Esophagus muscularis mucosa (tissue), 4 donors: Measurements from ENCODE around the gene PCDHB16. TPM values are rescaled to one million over a fixed set of nuclear protein-coding genes. Genes with fewer than 3 reads are reported as not detected.
A peak's percentile ranks its signal among the peaks of the same experiment; 100 is the strongest.
"Not testable (repeated sequence)": the region's sequence is repeated elsewhere in the genome, so short reads cannot be mapped to it uniquely, and the experiment has no call there.

Experiments
- DNase-seq: peaks from one replicate; pipeline ENCODE4 v3.0.0-alpha.2; 2017; ENCODE audit errors: extremely low spot score
- H3K27ac ChIP-seq, 4 donors: fragments of 200-600 bp; sonication (generic); replicated peaks in 1 of 4; 1 replicate in 3 of 4; 2 replicates in 1 of 4; pipeline ENCODE4 v1.5.1; 2016 to 2019; ENCODE audit warnings: mild to moderate bottlenecking in 1 of 4
- H3K27me3 ChIP-seq, 4 donors: fragments of 200-600 bp; sonication (generic); one replicate each; pipeline versions ENCODE4 v1.5.1 to v1.6.0; 2016 to 2019
- H3K36me3 ChIP-seq, 4 donors: fragments of 200-600 bp; sonication (generic); one replicate each; pipeline ENCODE4 v1.5.1; 2016 to 2019
- H3K4me1 ChIP-seq, 4 donors: fragments of 200-600 bp; sonication (generic); one replicate each; pipeline ENCODE4 v1.5.1; 2016 to 2019
- H3K4me3 ChIP-seq, 4 donors: fragments of 200-600 bp; sonication (generic); 1 replicate in 2 of 4; 2 replicates in 2 of 4; pipeline ENCODE4 v1.5.1; 2016 to 2019; ENCODE audit warnings: mild to moderate bottlenecking in 4 of 4, moderate library complexity in 1 of 4
- H3K9me3 ChIP-seq, 4 donors: fragments of 200-600 bp; sonication (generic); 1 replicate in 3 of 4; 2 replicates in 1 of 4; pipeline ENCODE4 v1.5.1; 2016 to 2019
- CTCF ChIP-seq, 3 experiments: fragments of 200-600 bp in 2 of 3; fragments of 450-650 bp in 1 of 3; sonication (generic) in 2 of 3; IDR thresholded peaks; one replicate each; pipeline ENCODE4 v1.5.1; 2017 to 2019; ENCODE audit warnings: antibody characterized with exemption in 3 of 3, mild to moderate bottlenecking in 2 of 3, moderate library complexity in 1 of 3
- EP300 ChIP-seq: sonication (generic); formaldehyde crosslinking; IDR thresholded peaks from one replicate; pipeline ENCODE4 v1.6.1; 2017; ENCODE audit warnings: antibody characterized with exemption
- POLR2A ChIP-seq: fragments of 450-650 bp; IDR thresholded peaks from one replicate; pipeline ENCODE4 v1.6.1; 2017; ENCODE audit warnings: antibody characterized with exemption, moderate library complexity, mild to moderate bottlenecking, low read depth
- POLR2AphosphoS5 ChIP-seq, 2 donors: sonication (generic); formaldehyde crosslinking; IDR thresholded peaks; one replicate each; pipeline ENCODE4 v1.6.1; 2017; ENCODE audit warnings: antibody characterized with exemption in 2 of 2
- WGBS: methylation state at CpG from one replicate; pipeline ENCODE4 v1.1.5; 2018; 5-methylcytosine and 5-hydroxymethylcytosine counted together
- intact Hi-C: fragments of 100-400 bp; cut with DNase I; formaldehyde crosslinking; loops from one replicate; pipeline ENCODE4 v1.15.1; 2023
- total RNA-seq, 4 donors: library from RNA; depleted of rRNA; stranded (reverse); fragments of >200 nt; gene quantifications; one replicate each; pipeline versions ENCODE4 v1.1.0 to v1.2.1, GENCODE V29; 2016

The PCDHB16 gene
- total RNA-seq, 4 donors from 2014 or later: 3.3 to 5.6 (median 3.9) TPM

- DNase-seq: no peak
- intact Hi-C loops: no loop called here
- Histone ChIP-seq H3K27me3 (peaks cover 0 to 42% (median 0%) of the 10 kb centered on the region in 4 donors), H3K27ac (no peak overlapping the region), H3K36me3 (no peaks in the 10 kb centered on the region), H3K9me3 (peaks cover 0 to 71% (median 60%) of the 10 kb centered on the region in 4 donors), H3K4me1 (no peaks in the 10 kb centered on the region), H3K4me3 (peak overlapping the region in 2 of 4 donors; percentile 23 to 26)
- 48% methylated on average over 33 of the region's 33 CpGs for WGBS
- TF ChIP-seq CTCF (IDR thresholded peaks at IDR 0.05) (no peak), EP300 (no peak), POLR2AphosphoS5 (IDR thresholded peaks at IDR 0.05) (no peak), POLR2A (no peak)
Measured at GRCh38 chr5:141150224-141150992, 31.8 kb upstream of the PCDHB16 start.

DNA sequence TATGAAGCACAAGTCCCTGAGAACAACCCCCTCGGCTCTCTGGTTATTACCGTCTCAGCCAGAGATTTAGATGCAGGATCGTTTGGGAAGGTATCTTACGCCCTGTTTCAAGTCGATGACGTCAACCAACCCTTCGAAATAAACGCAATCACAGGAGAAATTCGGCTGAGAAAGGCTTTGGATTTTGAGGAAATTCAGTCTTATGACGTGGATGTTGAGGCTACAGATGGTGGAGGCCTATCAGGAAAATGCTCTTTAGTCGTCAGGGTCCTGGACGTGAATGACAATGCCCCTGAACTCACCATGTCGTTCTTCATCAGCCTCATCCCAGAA lies 31.2 kb upstream of the PCDHB16 start:
- Histone ChIP-seq H3K27ac (no peak overlapping the region), H3K36me3 (no peaks in the 10 kb centered on the region), H3K27me3 (peaks cover 0 to 47% (median 0%) of the 10 kb centered on the region in 4 donors), H3K4me3 (no peak overlapping the region), H3K4me1 (no peaks in the 10 kb centered on the region), H3K9me3 (peaks cover 0 to 71% (median 65%) of the 10 kb centered on the region in 4 donors)
- WGBS: 49% methylated on average over 13 of the region's 13 CpGs
- no peak for DNase-seq
- intact Hi-C loops: no loop called here
- TF ChIP-seq POLR2A (no peak), POLR2AphosphoS5 (IDR thresholded peaks at IDR 0.05) (no peak), EP300 (no peak), CTCF (IDR thresholded peaks at IDR 0.05) (no peak)

DNA sequence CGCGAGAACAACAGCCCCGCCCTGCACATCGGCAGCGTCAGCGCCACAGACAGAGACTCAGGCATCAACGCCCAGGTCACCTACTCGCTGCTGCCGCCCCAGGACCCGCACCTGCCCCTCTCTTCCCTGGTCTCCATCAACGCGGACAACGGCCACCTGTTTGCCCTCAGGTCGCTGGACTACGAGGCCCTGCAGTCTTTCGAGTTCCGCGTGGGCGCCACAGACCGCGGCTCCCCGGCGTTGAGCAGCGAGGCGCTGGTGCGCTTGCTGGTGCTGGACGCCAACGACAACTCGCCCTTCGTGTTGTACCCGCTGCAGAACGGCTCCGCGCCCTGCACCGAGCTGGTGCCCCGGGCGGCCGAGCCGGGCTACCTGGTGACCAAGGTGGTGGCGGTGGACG lies 30.6 kb upstream of the PCDHB16 start:
- WGBS: 29% methylated on average over 7 of the region's 41 CpGs
- H3K27ac ChIP-seq, intact Hi-C loops, H3K36me3 ChIP-seq, DNase-seq, H3K4me1 ChIP-seq, H3K4me3 ChIP-seq: not testable (repeated sequence)
- Histone ChIP-seq H3K27me3 (peaks cover 0 to 54% (median 0%) of the 10 kb centered on the region in 4 donors), H3K9me3 (peaks cover 0 to 77% (median 72%) of the 10 kb centered on the region in 4 donors)

DNA sequence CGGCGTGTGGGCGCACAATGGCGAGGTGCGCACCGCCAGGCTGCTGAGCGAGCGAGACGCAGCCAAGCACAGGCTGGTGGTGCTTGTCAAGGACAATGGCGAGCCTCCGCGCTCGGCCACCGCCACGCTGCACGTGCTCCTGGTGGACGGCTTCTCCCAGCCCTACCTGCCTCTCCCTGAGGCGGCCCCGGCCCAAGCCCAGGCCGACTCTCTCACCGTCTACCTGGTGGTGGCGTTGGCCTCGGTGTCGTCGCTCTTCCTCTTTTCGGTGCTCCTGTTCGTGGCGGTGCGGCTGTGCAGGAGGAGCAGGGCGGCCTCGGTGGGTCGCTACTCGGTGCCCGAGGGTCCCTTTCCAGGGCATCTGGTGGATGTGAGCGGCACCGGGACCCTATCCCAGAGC lies 30.1 kb upstream of the PCDHB16 start:
- no CpG with 5 or more reads among the region's 36 CpGs for WGBS
- intact Hi-C loops, H3K27ac ChIP-seq, H3K4me1 ChIP-seq, H3K36me3 ChIP-seq, H3K4me3 ChIP-seq, DNase-seq: not testable (repeated sequence)
- Histone ChIP-seq H3K9me3 (peaks cover 0 to 82% (median 76%) of the 10 kb centered on the region in 4 donors), H3K27me3 (peaks cover 0 to 59% (median 0%) of the 10 kb centered on the region in 4 donors)

DNA sequence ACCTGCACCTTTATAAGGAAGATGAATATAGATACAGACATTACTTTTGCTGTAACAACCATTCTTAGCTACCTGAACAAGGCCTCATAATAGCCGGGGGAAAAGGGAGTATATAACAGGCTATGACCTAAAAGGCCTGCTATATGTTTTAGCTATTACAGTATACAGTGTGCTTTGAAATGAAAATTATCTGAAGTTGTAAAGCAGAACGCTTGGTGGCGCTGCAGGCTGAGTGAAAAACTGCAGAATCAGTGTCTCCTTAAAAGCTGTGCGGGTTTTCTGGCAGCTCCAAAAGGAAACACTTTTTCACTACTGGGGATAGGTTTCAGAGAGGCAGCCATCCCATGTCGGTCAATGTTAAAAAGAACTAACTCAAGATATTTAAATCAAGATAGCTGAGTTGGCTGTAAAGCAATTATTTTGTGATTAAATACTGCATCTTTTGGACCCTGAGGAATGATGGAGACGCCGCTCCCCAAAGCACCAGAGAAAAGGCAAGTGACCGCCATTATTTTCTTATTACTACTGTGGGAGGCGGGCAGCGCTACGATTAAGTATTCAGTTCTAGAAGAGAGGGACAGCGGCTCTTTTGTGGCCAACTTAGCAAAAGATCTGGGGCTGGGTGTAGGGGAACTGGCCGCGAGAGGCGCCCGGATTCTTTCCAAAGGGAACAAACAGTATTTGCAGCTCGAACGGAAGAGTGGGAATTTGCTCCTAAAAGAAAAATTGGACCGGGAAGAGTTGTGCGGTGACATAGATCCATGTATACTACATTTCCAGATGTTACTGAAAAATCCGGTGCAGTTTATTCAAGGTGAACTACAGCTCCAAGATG lies 26.4 kb upstream of the PCDHB16 start:
- Histone ChIP-seq H3K36me3 (no peaks in the 10 kb centered on the region), H3K27me3 (peaks cover 0 to 64% (median 0%) of the 10 kb centered on the region in 4 donors), H3K27ac (no peak overlapping the region), H3K4me3 (no peak overlapping the region), H3K4me1 (no peaks in the 10 kb centered on the region), H3K9me3 (peaks cover 0 to 82% (median 73%) of the 10 kb centered on the region in 4 donors)
- intact Hi-C loops: no loop called here
- 35% methylated on average over 21 of the region's 21 CpGs for WGBS
- TF ChIP-seq EP300: no peak
- TF ChIP-seq POLR2A: no peak
- no peak for TF ChIP-seq CTCF (IDR thresholded peaks at IDR 0.05)
- TF ChIP-seq POLR2AphosphoS5 (IDR thresholded peaks at IDR 0.05): no peak
- DNase-seq: no peak

DNA sequence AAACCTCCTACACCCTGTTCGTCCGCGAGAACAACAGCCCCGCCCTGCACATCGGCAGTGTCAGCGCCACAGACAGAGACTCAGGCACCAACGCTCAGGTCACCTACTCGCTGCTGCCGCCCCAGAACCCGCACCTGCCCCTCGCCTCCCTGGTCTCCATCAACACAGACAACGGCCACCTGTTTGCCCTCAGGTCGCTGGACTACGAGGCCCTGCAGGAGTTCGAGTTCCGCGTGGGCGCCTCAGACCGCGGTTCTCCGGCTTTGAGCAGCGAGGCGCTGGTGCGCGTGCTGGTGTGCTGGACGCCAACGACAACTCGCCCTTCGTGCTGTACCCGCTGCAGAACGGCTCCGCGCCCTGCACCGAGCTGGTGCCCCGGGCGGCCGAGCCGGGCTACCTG lies 24.8 kb upstream of the PCDHB16 start:
- H3K36me3 ChIP-seq, intact Hi-C loops, DNase-seq, H3K4me1 ChIP-seq, H3K4me3 ChIP-seq, H3K27ac ChIP-seq: not testable (repeated sequence)
- WGBS: 29% methylated on average over 6 of the region's 38 CpGs
- Histone ChIP-seq H3K27me3 (peaks cover 0 to 49% (median 0%) of the 10 kb centered on the region in 4 donors), H3K9me3 (peaks cover 0 to 72% (median 64%) of the 10 kb centered on the region in 4 donors)

- H3K9me3 ChIP-seq: peaks cover 0 to 73% (median 67%) of the 10 kb centered on the region in 4 donors
- intact Hi-C loops, H3K4me3 ChIP-seq, H3K36me3 ChIP-seq, H3K4me1 ChIP-seq, DNase-seq, H3K27ac ChIP-seq: not testable (repeated sequence)
- 37% methylated on average over 17 of the region's 28 CpGs for WGBS
- peaks cover 0 to 48% (median 0%) of the 10 kb centered on the region in 4 donors for H3K27me3 ChIP-seq
Measured at GRCh38 chr5:141157901-141158300, 24.3 kb upstream of the PCDHB16 start.
